OCI-LY3 (cell line): Measurements from ENCODE around the gene OSBPL7.
A peak's percentile ranks its signal among the peaks of the same experiment; 100 is the strongest.

ENCODE experiments used
- H2AFZ ChIP-seq: fragments of 200-600, 300-600 bp; shearing (Covaris generic); 2 replicates; pipeline ENCODE4 v1.6.0; 2014; ENCODE audit warnings: antibody characterized with exemption, low read depth, low read length
- H3K27ac ChIP-seq: fragments of 200-600, 300-600 bp; sonication (generic); 2 replicates; pipeline ENCODE4 v1.5.1; 2014; ENCODE audit warnings: mild to moderate bottlenecking, low read length, moderate library complexity, mixed read lengths
- H3K27me3 ChIP-seq: fragments of 200-600, 300-600 bp; sonication (generic); 2 replicates; pipeline ENCODE4 v1.6.1; 2014; ENCODE audit warnings: low read depth, low read length, mixed read lengths
- H3K36me3 ChIP-seq: fragments of 200-600, 300-600 bp; sonication (generic); replicated peaks from 2 replicates; pipeline ENCODE3; 2014; ENCODE audit warnings: low read depth, low read length, mixed read lengths
- H3K4me1 ChIP-seq: fragments of 300-600, 200-600 bp; sonication (generic); 2 replicates; pipeline ENCODE4 v1.6.1; 2014; ENCODE audit warnings: low read length, mixed read lengths
- H3K4me2 ChIP-seq: fragments of 200-600, 300-600 bp; sonication (generic); 2 replicates; pipeline ENCODE4 v1.6.1; 2014; ENCODE audit warnings: low read length, mixed read lengths
- H3K4me3 ChIP-seq: fragments of 300-600, 200-600 bp; sonication (generic); 2 replicates; pipeline ENCODE4 v1.5.1; 2014; ENCODE audit warnings: antibody characterized with exemption, mild to moderate bottlenecking, low read length, moderate library complexity
- H3K79me2 ChIP-seq: fragments of 300-600, 200-600 bp; shearing (Covaris generic); 2 replicates; pipeline ENCODE4 v1.6.1; 2014; ENCODE audit warnings: mild to moderate bottlenecking, low read length, mixed read lengths
- H3K9ac ChIP-seq: fragments of 300-600, 200-600 bp; shearing (Covaris generic); 2 replicates; pipeline ENCODE4 v1.6.0; 2014; ENCODE audit warnings: mild to moderate bottlenecking, low read length, moderate library complexity
- H3K9me3 ChIP-seq: fragments of 200-600, 300-600 bp; shearing (Covaris generic); 2 replicates; pipeline ENCODE4 v1.6.1; 2014; ENCODE audit warnings: low read length, mixed read lengths; ENCODE audit not compliant: insufficient read depth
- H4K20me1 ChIP-seq: fragments of 200-600, 300-600 bp; sonication (generic); 2 replicates; pipeline ENCODE4 v1.6.1; 2016; ENCODE audit warnings: low read length, mixed read lengths; ENCODE audit not compliant: insufficient read depth
- CTCF ChIP-seq: fragments of 200-600, 300-600 bp; sonication (generic); IDR thresholded peaks from 2 replicates; pipeline ENCODE4 v1.5.1; 2014; ENCODE audit warnings: antibody characterized with exemption, low read length, low read depth
- EZH2phosphoT487 ChIP-seq: fragments of 200-600 bp; shearing (Covaris generic); IDR thresholded peaks from 2 replicates; pipeline ENCODE4 v1.6.1; 2018; ENCODE audit warnings: antibody characterized with exemption, mixed run types, low read depth

The OSBPL7 gene

GRCh38 chr17:47836601-47837000 is 15.0 kb upstream of the OSBPL7 start:
- Histone ChIP-seq H3K9me3 (no peaks in the 10 kb centered on the region), H3K4me3 (no peak overlapping the region), H3K36me3 (peaks cover 19% of the 10 kb centered on the region), H3K79me2 (peaks cover 9% of the 10 kb centered on the region; the same call in 1 of the 2 replicates), H3K27ac (no peak overlapping the region), H3K4me2 (no peak overlapping the region), H3K4me1 (peaks cover 17% of the 10 kb centered on the region), H3K27me3 (no peaks in the 10 kb centered on the region), H4K20me1 (no peaks in the 10 kb centered on the region), H2AFZ (no peak overlapping the region), H3K9ac (no peak overlapping the region)
- TF ChIP-seq EZH2phosphoT487 (no peak), CTCF (no peak)

- Histone ChIP-seq H3K9ac (no peak overlapping the region), H4K20me1 (no peaks in the 10 kb centered on the region), H3K4me3 (no peak overlapping the region), H3K4me1 (peaks cover 17% of the 10 kb centered on the region), H3K9me3 (no peaks in the 10 kb centered on the region), H3K4me2 (no peak overlapping the region), H3K79me2 (peaks cover 16% of the 10 kb centered on the region), H3K27ac (no peak overlapping the region), H3K27me3 (no peaks in the 10 kb centered on the region), H2AFZ (no peak overlapping the region), H3K36me3 (peaks cover 19% of the 10 kb centered on the region)
- TF ChIP-seq EZH2phosphoT487, result no peak
- TF ChIP-seq CTCF, result no peak
These were observed 13.2 kb upstream of the OSBPL7 start for GRCh38 chr17:47834756-47835155.

GRCh38 chr17:47831934-47832327 is 10.3 kb upstream of the OSBPL7 start:
- no peaks in the 10 kb centered on the region for H3K9me3 ChIP-seq
- no peaks in the 10 kb centered on the region for H4K20me1 ChIP-seq
- peak overlapping the region; percentile 80 for H2AFZ ChIP-seq
- peaks cover 17% of the 10 kb centered on the region for H3K4me1 ChIP-seq
- H3K27me3 ChIP-seq, result no peaks in the 10 kb centered on the region
- H3K4me2 ChIP-seq, result peak overlapping the region; percentile 99
- H3K79me2 ChIP-seq, result peaks cover 28% of the 10 kb centered on the region
- TF ChIP-seq CTCF, result no peak
- no peak for TF ChIP-seq EZH2phosphoT487
- H3K36me3 ChIP-seq, result peaks cover 17% of the 10 kb centered on the region
- H3K4me3 ChIP-seq, result peak overlapping the region; percentile 95
- peak overlapping the region; percentile 74 for H3K9ac ChIP-seq
- no peak overlapping the region for H3K27ac ChIP-seq

- Histone ChIP-seq H3K4me3 (peak within 1 kb of the TSS; percentile 95), H3K9ac (peak within 1 kb of the TSS; percentile 84), H2AFZ (peak within 1 kb of the TSS; percentile 80), H3K4me2 (peak within 1 kb of the TSS; percentile 99), H4K20me1 (no peaks in the 10 kb centered on the region), H3K36me3 (peaks cover 19% of the 10 kb centered on the region), H3K79me2 (peaks cover 28% of the 10 kb centered on the region), H3K4me1 (peaks cover 17% of the 10 kb centered on the region), H3K27ac (peak within 1 kb of the TSS; percentile 42), H3K9me3 (no peaks in the 10 kb centered on the region), H3K27me3 (no peaks in the 10 kb centered on the region)
- TF ChIP-seq CTCF, result no peak
These were observed 9.7 kb upstream of the OSBPL7 start, which contains the start of the genes LRRC46 and MRPL10 for GRCh38 chr17:47831003-47831933. Gene LRRC46 (plus strand): TSS chr17:47831670. CDS start chr17:47831990, 320 bp downstream. Gene MRPL10 (minus strand): TSS chr17:47831541. CDS start chr17:47831511, 30 bp downstream.
